Hematopoietic multipotent progenitor cell treated with erythropoietin and hydrocortisone succinate and interleukin-3 and kit ligand, for 4 days (in vitro differentiated cells): ENCODE measurements around the gene LEO1.
"Not testable (repeated sequence)": the region's sequence is repeated elsewhere in the genome, so short reads cannot be mapped to it uniquely, and the experiment has no call there.

Experiments
- DNase-seq: peaks from one replicate; pipeline ENCODE4 v3.0.0-alpha.2; 2015

Gene LEO1

GRCh38 chr15:52003089-52003488 lies 31.5 kb upstream of the LEO1 start:
- DNase-seq, result not testable (repeated sequence)

GRCh38 chr15:52002351-52002750 lies 30.8 kb upstream of the LEO1 start:
- no peak for DNase-seq

GRCh38 chr15:51992953-51993352 lies 21.4 kb upstream of the LEO1 start:
- no peak for DNase-seq

- DNase-seq, result no peak
These were observed 19.6 kb upstream of the LEO1 start for GRCh38 chr15:51991141-51991540.

- no peak for DNase-seq
These were observed 11.2 kb upstream of the LEO1 start for GRCh38 chr15:51982770-51983103.

- peak; percentile 96 for DNase-seq
These were observed 10.6 kb upstream of the LEO1 start for GRCh38 chr15:51982013-51982769.

GRCh38 chr15:51973775-51974174 lies 2.2 kb upstream of the LEO1 start:
- no peak for DNase-seq

GRCh38 chr15:51973220-51973619 lies 1.6 kb upstream of the LEO1 start:
- no peak for DNase-seq

GRCh38 chr15:51971032-51971374 lies 575 bp downstream of the LEO1 start:
- DNase-seq, result no peak

GRCh38 chr15:51970132-51970817 lies 1.3 kb downstream of the LEO1 start:
- DNase-seq, result no peak

GRCh38 chr15:51969728-51970127 lies 1.9 kb downstream of the LEO1 start:
- peak; percentile 45 for DNase-seq

GRCh38 chr15:51967583-51967982 lies 4.0 kb downstream of the LEO1 start:
- DNase-seq, result no peak

- DNase-seq, result no peak
These were observed 5.4 kb downstream of the LEO1 start for GRCh38 chr15:51966192-51966591.

- DNase-seq, result no peak
These were observed 5.9 kb downstream of the LEO1 start for GRCh38 chr15:51965691-51966090.

- DNase-seq, result no peak
These were observed 16.1 kb downstream of the LEO1 start for GRCh38 chr15:51955504-51955903.

GRCh38 chr15:51952805-51953204 lies 18.8 kb downstream of the LEO1 start:
- DNase-seq, result no peak

GRCh38 chr15:51947124-51947523 lies 24.5 kb downstream of the LEO1 start:
- DNase-seq, result no peak

GRCh38 chr15:51939216-51939615 lies 32.4 kb downstream of the LEO1 start:
- no peak for DNase-seq

GRCh38 chr15:51938286-51938685 lies 33.3 kb downstream of the LEO1 start:
- DNase-seq, result no peak

GRCh38 chr15:51936105-51936478 lies 35.5 kb downstream of the LEO1 start:
- DNase-seq, result no peak

- no peak for DNase-seq
These were observed 36.0 kb downstream of the LEO1 start for GRCh38 chr15:51935466-51936104.

GRCh38 chr15:51932161-51932560 lies 39.4 kb downstream of the LEO1 start:
- no peak for DNase-seq

GRCh38 chr15:51931638-51932037 lies 39.9 kb downstream of the LEO1 start:
- DNase-seq, result no peak

GRCh38 chr15:51931016-51931415 lies 40.6 kb downstream of the LEO1 start:
- DNase-seq, result no peak
